GM23338 (cell line): ENCODE measurements around the gene ZNF23. TPM values are rescaled to one million over a fixed set of nuclear protein-coding genes. Genes with fewer than 3 reads are reported as not detected.

Experiments used
- ATAC-seq: fragments of 200-7000 bp; cut with Tn5 transposase; 3 replicates; pipeline ENCODE4 v1.9.1; 2020
- DNase-seq: peaks from one replicate; pipeline ENCODE4 v3.0.0-alpha.2; 2015; ENCODE audit warnings: low spot score
- H2AFZ ChIP-seq: fragments of 200-600 bp; sonication (generic); 2 replicates; pipeline ENCODE4 v1.8.0; 2016; ENCODE audit warnings: antibody characterized with exemption, mild to moderate bottlenecking, moderate library complexity
- H3F3A ChIP-seq: fragments of 200-600 bp; sonication (generic); replicated peaks from 2 replicates; pipeline ENCODE4 v1.8.0; 2017; ENCODE audit warnings: antibody characterized with exemption, mixed run types, low read depth
- H3K27ac ChIP-seq: fragments of 200-600 bp; sonication (generic); 2 replicates; pipeline ENCODE4 v1.6.1; 2016; ENCODE audit warnings: low read depth
- H3K27me3 ChIP-seq: fragments of 200-600 bp; sonication (generic); 2 replicates; pipeline ENCODE4 v1.8.0; 2016; ENCODE audit warnings: mild to moderate bottlenecking, mixed run types, moderate library complexity; ENCODE audit not compliant: insufficient read depth
- H3K36me3 ChIP-seq: fragments of 200-600 bp; sonication (generic); 2 replicates; pipeline ENCODE4 v1.8.0; 2016; ENCODE audit warnings: mild to moderate bottlenecking; ENCODE audit not compliant: insufficient read depth
- H3K4me1 ChIP-seq: fragments of 200-600 bp; sonication (generic); 2 replicates; pipeline ENCODE4 v1.8.0; 2016; ENCODE audit warnings: mild to moderate bottlenecking, moderate library complexity; ENCODE audit not compliant: insufficient read depth
- H3K4me2 ChIP-seq: fragments of 200-600 bp; sonication (generic); 2 replicates; pipeline ENCODE4 v1.7.1; 2017; ENCODE audit warnings: mixed run types
- H3K4me3 ChIP-seq: fragments of 200-600 bp; sonication (generic); 2 replicates; pipeline ENCODE4 v1.6.1; 2016; ENCODE audit warnings: mixed run types
- H3K79me2 ChIP-seq: fragments of 200-600 bp; sonication (generic); replicated peaks from 2 replicates; pipeline ENCODE4 v1.8.0; 2017; ENCODE audit warnings: mild to moderate bottlenecking; ENCODE audit not compliant: insufficient read depth
- H3K9me2 ChIP-seq: fragments of 200-600 bp; sonication (generic); 2 replicates; pipeline ENCODE4 v1.8.0; 2017; ENCODE audit not compliant: insufficient read depth
- H4K20me1 ChIP-seq: fragments of 200-600 bp; sonication (generic); replicated peaks from 2 replicates; pipeline ENCODE4 v1.8.0; 2017; ENCODE audit warnings: mild to moderate bottlenecking; ENCODE audit not compliant: insufficient read depth
- H3K27ac Mint-ChIP-seq: 2 replicates; pipeline ENCODE4 v1.8.0; 2020; ENCODE audit warnings: inconsistent platforms, mild to moderate bottlenecking, moderate library complexity, mixed read lengths
- H3K27me3 Mint-ChIP-seq: 3 replicates; pipeline ENCODE4 v1.8.0; 2022; ENCODE audit warnings: low read depth, mild to moderate bottlenecking, moderate library complexity, mixed read lengths, inconsistent platforms; ENCODE audit not compliant: insufficient read depth, poor library complexity
- H3K36me3 Mint-ChIP-seq: 3 replicates; pipeline ENCODE4 v1.8.0; 2021; ENCODE audit warnings: low read depth, mild to moderate bottlenecking, inconsistent platforms, moderate library complexity, mixed read lengths
- H3K4me1 Mint-ChIP-seq: 3 replicates; pipeline ENCODE4 v1.8.0; 2020; ENCODE audit warnings: mild to moderate bottlenecking, inconsistent platforms, mixed read lengths
- H3K4me3 Mint-ChIP-seq: 3 replicates; pipeline ENCODE4 v1.8.0; 2021; ENCODE audit warnings: moderate library complexity, mild to moderate bottlenecking, inconsistent platforms, mixed read lengths
- H3K9me3 Mint-ChIP-seq: 3 replicates; pipeline ENCODE4 v1.8.0; 2020; ENCODE audit warnings: moderate library complexity, mild to moderate bottlenecking, inconsistent platforms, mixed read lengths
- CREB1 ChIP-seq: fragments of 250-450 bp; sonication (Bioruptor Pico); IDR thresholded peaks from 2 replicates; pipeline ENCODE4 v1.5.0; 2020; ENCODE audit warnings: low read depth, mild to moderate bottlenecking, moderate library complexity
- CTCF ChIP-seq, 2 experiments: fragments of 200-600 bp in 1 of 2; sonication (generic) in 1 of 2; conservative IDR thresholded peaks; 2 replicates each; pipeline versions ENCODE4 v1.5.1 to v1.6.1; 2016 to 2017; ENCODE audit warnings: antibody characterized with exemption in 2 of 2, low read depth in 2 of 2, mild to moderate bottlenecking in 2 of 2, moderate library complexity in 1 of 2
- ETS1 ChIP-seq: IDR thresholded peaks from 2 replicates; pipeline ENCODE4 v1.6.1; 2016; ENCODE audit warnings: antibody characterized with exemption
- EZH2 ChIP-seq: fragments of 200-600 bp; sonication (generic); IDR thresholded peaks from one replicate; pipeline ENCODE4 v1.8.0; 2017; ENCODE audit warnings: antibody characterized with exemption, mild to moderate bottlenecking, low read depth; ENCODE audit not compliant: unreplicated experiment
- NANOG ChIP-seq: IDR thresholded peaks from 2 replicates; pipeline ENCODE4 v1.6.1; 2016; ENCODE audit warnings: antibody characterized with exemption, borderline replicate concordance
- POLR2AphosphoS5 ChIP-seq: IDR thresholded peaks from 2 replicates; pipeline ENCODE4 v1.6.1; 2016; ENCODE audit warnings: antibody characterized with exemption, low read depth
- REST ChIP-seq: IDR thresholded peaks from one replicate; pipeline ENCODE4 v1.6.1; 2018; ENCODE audit warnings: antibody characterized with exemption; ENCODE audit not compliant: unreplicated experiment
- STAT1 ChIP-seq: IDR thresholded peaks from one replicate; pipeline ENCODE4 v1.6.1; 2016; ENCODE audit warnings: antibody characterized with exemption; ENCODE audit not compliant: unreplicated experiment
- ZNF114 ChIP-seq: fragments of 250-450 bp; sonication (Bioruptor Pico); IDR thresholded peaks from 2 replicates; pipeline ENCODE4 v1.5.0; 2020; ENCODE audit warnings: mild to moderate bottlenecking, moderate library complexity
- ZNF331 ChIP-seq: fragments of 250-450 bp; sonication (Bioruptor Pico); IDR thresholded peaks from 2 replicates; pipeline ENCODE4 v1.5.0; 2020; ENCODE audit warnings: low read depth, mild to moderate bottlenecking, moderate library complexity
- ZNF462 ChIP-seq: fragments of 250-450 bp; sonication (Bioruptor Pico); IDR thresholded peaks from 2 replicates; pipeline ENCODE4 v1.5.0; 2020; ENCODE audit warnings: mild to moderate bottlenecking, moderate library complexity
- polyA plus RNA-seq: library from polyadenylated mRNA; unstranded; fragments of >200 nt; fragmentation: Nextera tagmentation; extraction: Ambion mirVana; gene quantifications from 2 replicates; pipeline ENCODE4 v1.2.1, GENCODE V29; 2016
- total RNA-seq: library from RNA; depleted of rRNA; stranded (reverse); fragments of >200 nt; shearing (Covaris generic); gene quantifications from 2 replicates; pipeline ENCODE4 v1.2.3, GENCODE V29; 2014

ZNF23 gene
- total and polyA plus RNA-seq, 2 experiments from 2014 or later, result 8.4 to 8.8 TPM

GRCh38 chr16:71406724-71407123 is 55.3 kb downstream of the ZNF23 start:
- TF ChIP-seq ETS1 (no peak), ZNF114 (CRISPR knock-in tag) (no peak), ZNF462 (CRISPR knock-in tag) (no peak), POLR2AphosphoS5 (no peak), ZNF331 (CRISPR knock-in tag) (no peak), CREB1 (CRISPR knock-in tag) (no peak), EZH2 (no peak), NANOG (no peak), STAT1 (no peak), CTCF (conservative IDR thresholded peaks at IDR 0.05; ENCODE audit: low read depth in 2 of 2) (no peak), REST (no peak)
- Histone ChIP-seq H3K27me3 (no peaks in the 10 kb centered on the region), H3K79me2 (no peaks in the 10 kb centered on the region), H3K36me3 (no peaks in the 10 kb centered on the region; the same call in 1 of the 2 replicates), H3F3A (no peaks in the 10 kb centered on the region), H2AFZ (no peak overlapping the region), H3K4me1 (peaks cover 8% of the 10 kb centered on the region), H3K4me3 (no peak overlapping the region), H3K27ac (no peak overlapping the region), H3K9me2 (no peaks in the 10 kb centered on the region), H3K4me2 (no peak overlapping the region), H4K20me1 (no peaks in the 10 kb centered on the region)
- Mint-ChIP-seq H3K36me3 (peaks cover 12% of the 10 kb centered on the region), H3K4me3 (no peak overlapping the region), H3K27ac (no peak overlapping the region), H3K9me3 (peaks cover 22% of the 10 kb centered on the region), H3K4me1 (peaks cover 6% of the 10 kb centered on the region), H3K27me3 (peaks cover 5% of the 10 kb centered on the region)
- ATAC-seq (no peak), DNase-seq (no peak)
